ENCODE data around the gene HSPB1.

DNA sequence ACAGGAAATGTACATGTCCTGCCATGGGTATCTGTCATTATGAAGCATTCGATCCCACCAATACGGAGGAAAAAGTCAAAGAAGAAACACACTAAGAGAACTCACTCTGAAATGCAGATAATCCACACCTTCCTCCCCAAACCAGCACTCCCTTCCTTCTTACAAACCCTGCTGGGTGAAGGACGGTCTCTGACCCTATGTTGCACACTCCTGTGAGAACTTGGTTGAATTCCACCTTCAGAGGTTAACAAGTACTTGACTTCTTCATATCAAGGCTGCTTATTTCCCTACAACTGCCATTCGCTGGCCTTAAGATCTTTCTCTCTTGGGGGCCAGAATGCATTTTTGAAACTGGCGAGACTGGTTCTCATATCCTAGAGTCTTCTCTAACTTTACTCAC is 39.7 kb downstream of the HSPB1 start:
- TF ChIP-seq, protein P1, sequence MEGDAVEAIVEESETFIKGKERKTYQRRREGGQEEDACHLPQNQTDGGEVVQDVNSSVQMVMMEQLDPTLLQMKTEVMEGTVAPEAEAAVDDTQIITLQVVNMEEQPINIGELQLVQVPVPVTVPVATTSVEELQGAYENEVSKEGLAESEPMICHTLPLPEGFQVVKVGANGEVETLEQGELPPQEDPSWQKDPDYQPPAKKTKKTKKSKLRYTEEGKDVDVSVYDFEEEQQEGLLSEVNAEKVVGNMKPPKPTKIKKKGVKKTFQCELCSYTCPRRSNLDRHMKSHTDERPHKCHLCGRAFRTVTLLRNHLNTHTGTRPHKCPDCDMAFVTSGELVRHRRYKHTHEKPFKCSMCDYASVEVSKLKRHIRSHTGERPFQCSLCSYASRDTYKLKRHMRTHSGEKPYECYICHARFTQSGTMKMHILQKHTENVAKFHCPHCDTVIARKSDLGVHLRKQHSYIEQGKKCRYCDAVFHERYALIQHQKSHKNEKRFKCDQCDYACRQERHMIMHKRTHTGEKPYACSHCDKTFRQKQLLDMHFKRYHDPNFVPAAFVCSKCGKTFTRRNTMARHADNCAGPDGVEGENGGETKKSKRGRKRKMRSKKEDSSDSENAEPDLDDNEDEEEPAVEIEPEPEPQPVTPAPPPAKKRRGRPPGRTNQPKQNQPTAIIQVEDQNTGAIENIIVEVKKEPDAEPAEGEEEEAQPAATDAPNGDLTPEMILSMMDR (IDR thresholded peaks at IDR 0.05; ENCODE audit: poor library complexity) = no peak
- TF ChIP-seq EZH2 (IDR thresholded peaks at IDR 0.05; ENCODE audit: borderline replicate concordance) = no peak

Data from hepatocyte (in vitro differentiated cells).